Islet precursor cell (in vitro differentiated cells): ENCODE measurements around the gene UMAD1.

Experiments used
- DNase-seq: peaks from one replicate; pipeline ENCODE4 v3.0.0-alpha.2; 2018

UMAD1 gene

GRCh38 chr7:7640221-7641128, at the start of gene UMAD1:
Gene UMAD1 (plus strand): TSS chr7:7640752. CDS start chr7:7673372, 32,620 bp downstream.
- DNase-seq, result peak; percentile 100

- DNase-seq, result no peak
These were observed 45.1 kb upstream of the UMAD1 start for GRCh38 chr7:7595451-7595850.

- DNase-seq, result no peak
These were observed 44.4 kb upstream of the UMAD1 start for GRCh38 chr7:7596176-7596575.

GRCh38 chr7:7607010-7607409, 33.5 kb upstream of the UMAD1 start:
- DNase-seq, result no peak

- DNase-seq, result no peak
These were observed 31.2 kb upstream of the UMAD1 start for GRCh38 chr7:7609330-7609729.

GRCh38 chr7:7612519-7612918, 28.0 kb upstream of the UMAD1 start:
- no peak for DNase-seq

GRCh38 chr7:7613210-7613609, 27.3 kb upstream of the UMAD1 start:
- no peak for DNase-seq

GRCh38 chr7:7614018-7614741, 26.4 kb upstream of the UMAD1 start:
- DNase-seq, result no peak

- no peak for DNase-seq
These were observed 23.0 kb upstream of the UMAD1 start for GRCh38 chr7:7617550-7617949.

GRCh38 chr7:7618410-7618809, 22.1 kb upstream of the UMAD1 start:
- no peak for DNase-seq

GRCh38 chr7:7620236-7620635, 20.3 kb upstream of the UMAD1 start:
- DNase-seq, result no peak

- no peak for DNase-seq
These were observed 19.8 kb upstream of the UMAD1 start for GRCh38 chr7:7620644-7621210.

- no peak for DNase-seq
These were observed 12.1 kb upstream of the UMAD1 start for GRCh38 chr7:7628476-7628875.

- DNase-seq, result no peak
These were observed 9.8 kb upstream of the UMAD1 start for GRCh38 chr7:7630626-7631329.

GRCh38 chr7:7639421-7639820, 1.1 kb upstream of the UMAD1 start:
- no peak for DNase-seq

GRCh38 chr7:7639847-7640220, 718 bp upstream of the UMAD1 start:
- DNase-seq, result no peak

- DNase-seq, result peak; percentile 58
These were observed 644 bp downstream of the UMAD1 start for GRCh38 chr7:7641129-7641663.

GRCh38 chr7:7642081-7642480, 1.5 kb downstream of the UMAD1 start:
- DNase-seq, result no peak

- DNase-seq, result no peak
These were observed 7.0 kb downstream of the UMAD1 start for GRCh38 chr7:7647495-7648036.

GRCh38 chr7:7650682-7651206, 10.2 kb downstream of the UMAD1 start:
- DNase-seq, result no peak

GRCh38 chr7:7651479-7651878, 10.9 kb downstream of the UMAD1 start:
- DNase-seq, result no peak

- DNase-seq, result no peak
These were observed 12.4 kb downstream of the UMAD1 start for GRCh38 chr7:7652798-7653540.
